NCI-H226 (cell line): ENCODE measurements around the gene EPS8L2.
A peak's percentile ranks its signal among the peaks of the same experiment; 100 is the strongest.

ENCODE experiments used
- DNase-seq: peaks from one replicate; pipeline ENCODE4 v3.0.0-alpha.2; 2015

Gene EPS8L2

DNA sequence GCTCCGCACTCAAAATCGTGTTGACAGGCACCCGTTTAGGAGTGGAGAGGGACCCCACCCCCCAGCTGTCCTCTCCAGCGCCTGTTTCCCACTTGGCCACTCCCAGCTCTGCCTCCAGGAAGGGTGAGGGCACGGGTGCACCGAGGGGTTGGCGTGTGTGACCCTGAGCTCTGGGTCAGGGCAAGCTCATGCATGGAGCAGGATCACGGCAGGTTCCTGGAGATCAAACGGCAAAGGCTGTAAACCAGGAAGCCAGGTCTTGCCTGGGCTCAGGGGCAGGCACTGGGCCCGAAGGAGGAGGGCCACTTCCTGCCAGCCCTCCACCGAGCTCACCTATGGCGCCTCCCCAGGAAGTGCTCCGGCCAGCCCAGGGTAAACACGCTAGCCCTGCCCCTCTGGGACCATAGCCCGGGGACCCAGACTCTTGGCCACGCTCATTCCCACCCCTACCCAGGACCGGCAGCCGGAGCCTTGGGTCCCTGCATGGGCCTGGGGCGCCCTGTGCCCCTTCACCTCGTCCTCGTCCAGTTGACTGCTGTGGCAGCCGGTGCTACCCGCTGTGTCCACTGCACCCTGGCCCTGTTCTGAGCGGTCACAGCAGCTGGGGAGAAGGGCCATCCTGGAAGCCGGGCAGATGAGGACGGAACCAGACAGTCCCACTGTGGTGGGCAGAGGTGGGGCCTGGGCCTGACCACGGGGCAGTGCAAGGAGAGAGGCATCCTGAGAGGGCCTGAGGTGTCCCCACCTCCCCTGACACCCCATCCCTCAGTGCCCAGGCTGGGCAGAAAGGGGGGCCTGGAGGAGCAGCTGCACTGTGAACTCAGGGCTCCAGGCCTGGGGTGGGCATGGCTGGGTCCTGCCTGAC is 1.0 kb upstream of the EPS8L2 start:
- peak; percentile 37 for DNase-seq

DNA sequence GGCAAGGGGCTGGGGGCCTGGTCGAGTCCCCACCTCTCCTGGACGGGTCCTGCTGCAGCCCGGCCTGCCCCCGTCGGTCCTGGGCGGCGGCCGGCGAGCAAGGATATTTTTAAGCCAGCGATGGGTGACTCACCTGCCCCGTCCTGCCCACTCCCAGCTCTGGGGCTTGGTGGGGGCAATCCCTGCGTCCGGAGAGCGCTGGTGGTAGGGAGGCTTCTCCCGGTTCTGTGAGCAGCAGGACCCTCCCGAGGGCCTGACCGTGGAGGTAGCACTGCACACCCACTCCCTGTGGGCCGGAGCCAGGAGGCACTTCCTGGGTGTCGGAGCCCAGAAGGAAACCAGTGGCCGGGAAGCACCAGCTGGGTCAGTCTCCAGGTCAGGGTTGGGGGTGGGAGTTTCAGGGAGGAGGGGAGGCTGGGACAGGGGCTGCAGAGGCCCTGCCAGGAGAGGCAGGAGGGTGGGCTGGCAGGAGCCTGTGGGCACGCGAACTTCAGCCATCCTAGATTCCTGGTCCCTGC is 467 bp downstream of the EPS8L2 start:
- peak; percentile 60 for DNase-seq

DNA sequence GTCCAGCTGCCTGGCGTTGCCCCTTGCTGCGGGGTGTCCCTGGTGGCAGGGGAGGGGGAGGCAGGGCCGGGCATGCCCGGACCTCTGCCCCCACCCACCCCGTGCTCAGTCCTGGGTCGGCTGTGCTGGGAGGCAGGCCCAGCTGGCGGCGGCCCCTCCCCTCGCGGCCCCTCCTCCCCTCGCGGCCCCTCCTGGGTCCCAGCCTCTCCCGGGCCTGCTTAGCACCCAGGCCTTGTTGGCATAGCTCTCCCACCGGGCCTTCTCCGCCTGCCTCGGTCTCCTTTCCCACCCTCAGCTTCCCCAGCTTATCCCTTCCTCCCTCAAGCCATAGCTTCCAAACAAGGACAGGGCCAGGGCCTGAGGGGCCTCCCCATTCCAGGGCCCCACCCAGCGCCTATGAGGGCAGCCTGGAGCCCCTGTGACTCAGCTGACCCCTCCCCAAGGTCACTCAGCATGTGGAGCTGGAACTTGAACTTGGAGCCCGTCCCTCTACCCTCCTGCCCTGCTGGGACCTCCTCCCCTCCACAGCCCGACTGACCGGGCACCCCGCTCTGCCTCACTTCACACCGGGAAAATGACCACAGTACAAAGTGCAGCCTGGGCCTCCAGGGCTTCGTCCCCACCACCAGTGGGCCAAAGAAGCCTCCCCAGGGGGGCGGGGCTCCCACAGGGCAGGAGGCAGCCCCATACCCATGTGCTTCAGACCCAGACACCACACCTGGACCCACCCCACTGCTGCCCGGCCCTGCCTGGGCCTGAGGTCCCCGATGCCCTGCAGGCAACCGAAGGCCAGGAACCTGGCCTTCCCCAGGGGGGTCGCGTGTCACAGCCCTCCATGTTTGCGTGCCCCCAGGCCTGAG is 1.2 kb downstream of the EPS8L2 start:
- DNase-seq = peak; percentile 83

DNA sequence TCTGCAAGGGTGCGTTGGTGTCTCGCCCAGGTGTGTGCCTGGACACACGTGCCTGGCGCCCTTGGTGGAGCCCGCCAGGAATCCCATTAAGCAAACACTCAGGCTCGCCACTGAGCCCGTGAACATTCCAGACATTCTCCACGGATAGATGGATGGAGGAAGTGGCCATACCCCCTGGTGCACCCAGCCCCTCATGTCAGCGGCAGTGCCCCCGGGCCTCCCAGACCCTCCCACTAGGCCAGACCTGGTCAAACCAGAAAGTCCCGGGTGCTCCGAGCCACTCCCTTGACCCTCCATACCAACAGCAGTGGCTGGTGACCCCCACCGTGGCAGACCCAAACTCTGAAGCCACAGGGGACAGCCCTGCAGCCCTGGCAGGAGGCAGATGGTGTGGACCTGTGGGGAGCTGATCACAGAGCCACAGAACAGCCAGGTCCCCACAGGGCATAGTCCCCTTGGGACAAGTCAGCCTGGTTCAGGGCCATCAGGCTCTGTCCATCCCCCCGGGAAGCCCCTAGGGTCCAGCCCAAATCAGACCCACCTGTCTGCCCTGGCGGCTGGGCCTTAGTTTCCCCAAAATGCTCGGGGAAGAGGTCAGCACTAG is 1.9 kb downstream of the EPS8L2 start:
- DNase-seq = peak; percentile 71

GRCh38 chr11:708511-708910 is 2.5 kb downstream of the EPS8L2 start:
- DNase-seq = no peak

GRCh38 chr11:709109-709997 is 3.3 kb downstream of the EPS8L2 start:
- no peak for DNase-seq

DNA sequence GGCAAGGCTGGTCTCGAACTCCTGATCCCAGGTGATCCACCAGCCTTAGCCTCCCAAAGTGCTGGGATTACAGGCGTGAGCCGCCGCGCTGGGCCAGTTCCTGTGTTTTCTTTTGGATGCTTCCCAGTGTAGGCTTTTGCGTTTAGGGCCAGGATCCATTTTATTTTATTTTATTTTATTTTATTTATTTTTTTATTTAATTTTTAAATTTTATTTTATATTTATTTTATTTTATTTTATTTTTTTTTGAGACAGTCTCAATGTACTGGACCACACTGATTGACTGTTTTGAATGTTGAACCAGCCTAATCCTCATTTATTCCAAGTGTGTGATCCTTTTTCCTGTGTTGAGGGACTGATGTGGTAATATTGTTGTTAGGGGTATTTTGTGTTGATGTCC is 8.4 kb downstream of the EPS8L2 start:
- DNase-seq = no peak

GRCh38 chr11:719214-720016 is 13.4 kb downstream of the EPS8L2 start:
- DNase-seq = no peak

DNA sequence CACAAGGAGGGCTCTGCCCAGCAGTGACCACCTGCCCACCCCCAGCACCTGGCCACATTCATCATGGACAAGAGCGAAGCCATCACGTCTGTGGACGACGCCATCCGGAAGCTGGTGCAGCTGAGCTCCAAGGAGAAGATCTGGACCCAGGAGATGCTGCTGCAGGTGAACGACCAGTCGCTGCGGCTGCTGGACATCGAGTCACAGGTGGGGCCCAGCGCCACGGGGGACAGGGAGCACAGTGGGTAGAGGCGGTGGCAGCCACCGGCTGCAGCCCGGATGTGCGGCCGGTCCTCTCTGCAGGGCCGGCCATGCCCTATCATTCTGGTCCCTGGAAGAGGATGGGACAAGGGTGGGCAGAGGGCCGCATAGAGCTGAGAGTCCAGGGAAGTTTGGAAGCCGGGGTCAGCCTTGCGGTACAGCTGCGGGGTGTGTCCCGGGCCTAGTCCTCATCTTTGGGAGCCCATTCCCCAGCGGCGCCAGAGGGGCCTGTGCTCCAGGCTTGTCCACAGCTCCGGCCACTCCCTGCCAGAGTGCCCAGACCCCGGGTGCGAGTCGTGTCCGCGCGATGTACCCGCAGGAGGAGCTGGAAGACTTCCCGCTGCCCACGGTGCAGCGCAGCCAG is 14.1 kb downstream of the EPS8L2 start:
- DNase-seq = no peak

DNA sequence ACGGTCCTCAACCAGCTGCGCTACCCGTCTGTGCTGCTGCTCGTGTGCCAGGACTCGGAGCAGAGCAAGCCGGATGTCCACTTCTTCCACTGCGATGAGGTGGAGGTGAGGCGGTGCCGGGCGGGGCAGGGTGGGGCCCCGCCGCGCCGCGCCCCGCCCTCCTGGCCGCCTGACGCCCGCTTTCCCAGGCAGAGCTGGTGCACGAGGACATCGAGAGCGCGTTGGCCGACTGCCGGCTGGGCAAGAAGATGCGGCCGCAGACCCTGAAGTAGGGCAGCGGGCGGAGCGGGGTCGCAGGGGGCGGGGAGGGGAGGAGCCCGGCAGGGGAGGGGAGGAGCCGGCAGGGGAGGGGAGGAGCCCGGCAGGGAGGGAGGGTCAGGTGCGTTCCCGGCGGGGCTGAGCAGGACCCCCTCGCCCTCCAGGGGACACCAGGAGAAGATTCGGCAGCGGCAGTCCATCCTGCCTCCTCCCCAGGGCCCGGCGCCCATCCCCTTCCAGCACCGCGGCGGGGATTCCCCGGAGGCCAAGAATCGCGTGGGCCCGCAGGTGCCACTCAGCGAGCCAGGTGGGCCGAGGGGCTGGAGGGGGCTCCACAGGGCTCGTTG is 14.7 kb downstream of the EPS8L2 start:
- no peak for DNase-seq

- DNase-seq = no peak
Observed at GRCh38 chr11:721247-721740, 15.3 kb downstream of the EPS8L2 start.

GRCh38 chr11:721741-722345 is 15.8 kb downstream of the EPS8L2 start:
- DNase-seq = no peak

DNA sequence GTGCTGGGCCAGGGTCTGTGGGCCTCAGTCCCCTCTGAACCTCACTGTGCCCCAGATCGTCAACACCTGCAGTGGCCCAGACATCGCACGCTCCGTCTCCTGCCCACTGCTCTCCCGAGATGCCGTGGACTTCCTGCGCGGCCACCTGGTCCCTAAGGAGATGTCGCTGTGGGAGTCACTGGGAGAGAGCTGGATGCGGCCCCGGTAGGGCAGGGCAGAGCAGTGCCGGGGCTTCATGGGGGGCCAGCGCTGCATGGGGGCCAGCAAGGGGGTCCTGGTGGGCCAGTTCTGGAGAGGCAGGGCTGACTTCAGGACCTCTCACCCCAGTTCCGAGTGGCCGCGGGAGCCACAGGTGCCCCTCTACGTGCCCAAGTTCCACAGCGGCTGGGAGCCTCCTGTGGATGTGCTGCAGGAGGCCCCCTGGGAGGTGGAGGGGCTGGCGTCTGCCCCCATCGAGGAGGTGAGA is 16.3 kb downstream of the EPS8L2 start:
- no peak for DNase-seq

- DNase-seq = no peak
Observed at GRCh38 chr11:723120-723883, 17.3 kb downstream of the EPS8L2 start.

GRCh38 chr11:724049-724777 is 18.2 kb downstream of the EPS8L2 start:
- DNase-seq = no peak

- DNase-seq = no peak
Observed at GRCh38 chr11:724778-725386, 18.9 kb downstream of the EPS8L2 start.

GRCh38 chr11:725624-726202 is 19.7 kb downstream of the EPS8L2 start:
- no peak for DNase-seq
